Measurements from ENCODE around the gene NYAP1. TPM values are rescaled to one million over a fixed set of nuclear protein-coding genes. Genes with fewer than 3 reads are reported as not detected.

The NYAP1 gene
- total RNA-seq, 1 donor from 2014 or later = 0.38 TPM

DNA sequence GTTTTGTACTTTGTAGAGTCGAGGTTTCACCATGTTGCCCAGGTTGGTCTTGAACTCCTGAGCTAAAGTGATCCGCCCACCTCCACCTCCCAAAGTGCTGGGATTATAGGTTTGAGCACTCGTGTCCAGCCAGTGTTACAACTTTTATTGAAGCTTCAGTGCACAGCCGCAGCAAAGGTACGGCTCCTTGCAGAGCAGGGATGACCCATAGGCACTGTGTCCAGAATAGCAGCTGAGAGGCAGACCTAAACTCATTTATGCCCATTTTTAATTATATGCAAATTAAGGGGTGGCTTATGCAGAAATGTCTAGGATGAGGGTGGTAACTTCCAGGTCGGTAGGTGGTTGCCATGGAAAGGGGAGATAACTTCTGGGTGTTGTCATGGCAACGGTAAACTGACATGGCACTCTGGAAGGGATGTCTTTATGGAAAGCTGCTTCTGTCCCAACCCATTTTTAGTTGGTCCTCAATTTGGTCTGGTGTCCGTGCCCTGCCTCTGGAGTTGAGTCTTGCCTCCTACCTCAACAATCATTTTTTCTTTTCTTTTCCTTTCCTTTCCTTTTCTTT, 22.7 kb downstream of the NYAP1 start:
- Histone ChIP-seq H3K27me3 (ENCODE audit: low read depth) (peaks cover 29% of the 10 kb centered on the region), H3K36me3 (no peaks in the 10 kb centered on the region), H3K4me1 (no peaks in the 10 kb centered on the region), H3K9me3 (replicated peaks) (no peaks in the 10 kb centered on the region), H3K4me3 (no peak overlapping the region), H3K27ac (replicated peaks) (no peak overlapping the region)
- intact Hi-C loops (cut with micrococcal nuclease) = no loop called here
- no peak for DNase-seq
- TF ChIP-seq, protein P1, sequence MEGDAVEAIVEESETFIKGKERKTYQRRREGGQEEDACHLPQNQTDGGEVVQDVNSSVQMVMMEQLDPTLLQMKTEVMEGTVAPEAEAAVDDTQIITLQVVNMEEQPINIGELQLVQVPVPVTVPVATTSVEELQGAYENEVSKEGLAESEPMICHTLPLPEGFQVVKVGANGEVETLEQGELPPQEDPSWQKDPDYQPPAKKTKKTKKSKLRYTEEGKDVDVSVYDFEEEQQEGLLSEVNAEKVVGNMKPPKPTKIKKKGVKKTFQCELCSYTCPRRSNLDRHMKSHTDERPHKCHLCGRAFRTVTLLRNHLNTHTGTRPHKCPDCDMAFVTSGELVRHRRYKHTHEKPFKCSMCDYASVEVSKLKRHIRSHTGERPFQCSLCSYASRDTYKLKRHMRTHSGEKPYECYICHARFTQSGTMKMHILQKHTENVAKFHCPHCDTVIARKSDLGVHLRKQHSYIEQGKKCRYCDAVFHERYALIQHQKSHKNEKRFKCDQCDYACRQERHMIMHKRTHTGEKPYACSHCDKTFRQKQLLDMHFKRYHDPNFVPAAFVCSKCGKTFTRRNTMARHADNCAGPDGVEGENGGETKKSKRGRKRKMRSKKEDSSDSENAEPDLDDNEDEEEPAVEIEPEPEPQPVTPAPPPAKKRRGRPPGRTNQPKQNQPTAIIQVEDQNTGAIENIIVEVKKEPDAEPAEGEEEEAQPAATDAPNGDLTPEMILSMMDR (IDR thresholded peaks at IDR 0.05; ENCODE audit: borderline replicate concordance) = no peak

DNA sequence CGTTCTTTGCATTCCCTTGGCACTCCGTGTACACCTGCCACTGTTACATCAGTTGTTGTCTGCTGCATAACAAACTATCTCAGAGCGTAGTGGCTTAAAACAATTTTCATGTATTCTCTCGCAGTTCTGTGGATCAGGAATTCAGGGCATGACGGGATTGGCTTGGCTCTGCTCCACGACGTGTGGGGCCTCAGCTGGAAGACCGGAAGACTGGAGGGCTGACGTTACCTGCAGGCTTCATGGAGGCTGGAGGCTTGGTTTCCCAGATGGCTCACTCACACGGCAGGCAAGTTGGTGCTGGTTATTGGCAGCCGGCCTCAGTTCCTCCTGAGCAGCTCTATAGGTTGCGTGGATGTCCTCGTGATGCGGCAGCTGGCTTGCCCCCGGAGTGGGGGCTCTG, 25.5 kb downstream of the NYAP1 start:
- Histone ChIP-seq H3K4me1 (no peaks in the 10 kb centered on the region), H3K4me3 (no peak overlapping the region), H3K9me3 (replicated peaks) (no peaks in the 10 kb centered on the region), H3K27ac (replicated peaks) (no peak overlapping the region), H3K27me3 (ENCODE audit: low read depth) (peaks cover 29% of the 10 kb centered on the region), H3K36me3 (no peaks in the 10 kb centered on the region)
- TF ChIP-seq, protein P1 (IDR thresholded peaks at IDR 0.05; ENCODE audit: borderline replicate concordance) = no peak
- intact Hi-C loops (cut with micrococcal nuclease) = no loop called here
- no peak for DNase-seq

DNA sequence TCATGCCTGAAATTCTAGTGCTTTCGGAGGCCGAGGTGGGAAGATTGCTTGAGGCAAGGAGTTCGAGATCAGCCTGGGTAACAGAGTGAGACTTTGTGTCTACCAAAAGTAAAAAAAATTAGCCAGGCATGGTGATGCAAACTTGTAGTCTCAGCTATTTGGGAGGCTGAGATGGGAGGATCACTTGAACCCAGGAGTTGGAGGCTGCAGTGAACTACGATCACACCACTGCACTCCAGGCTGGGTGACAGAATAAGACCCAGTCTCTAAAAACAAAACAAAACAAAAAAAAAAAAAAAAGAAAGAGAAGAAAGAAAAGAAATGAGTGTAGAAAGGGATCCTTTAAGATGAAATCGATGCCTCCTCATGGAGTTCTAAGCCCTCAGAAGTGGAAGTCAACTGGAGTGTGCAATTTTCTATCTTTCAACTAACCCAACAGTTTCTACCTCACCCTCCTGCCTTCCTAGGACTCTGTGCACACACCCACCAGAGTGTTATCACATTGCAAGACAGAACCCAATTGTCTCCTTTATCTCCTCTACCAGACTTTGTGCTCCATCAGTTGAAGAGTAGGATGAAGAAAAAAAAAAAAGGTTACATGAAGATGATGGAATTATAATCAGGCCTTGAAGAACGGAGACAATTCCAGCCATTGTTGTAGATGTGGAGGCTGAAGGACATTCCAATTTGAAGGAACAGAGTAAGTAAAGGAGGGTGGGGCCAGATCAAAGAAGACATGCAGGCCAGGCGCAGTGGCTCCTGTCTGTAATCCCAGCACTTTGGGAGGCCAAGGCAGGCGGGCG, 26.9 kb downstream of the NYAP1 start:
- no peak for DNase-seq
- TF ChIP-seq, protein P1 (IDR thresholded peaks at IDR 0.05; ENCODE audit: borderline replicate concordance) = no peak
- H3K4me3 ChIP-seq = no peak overlapping the region
- no peaks in the 10 kb centered on the region for H3K4me1 ChIP-seq
- intact Hi-C loops (cut with micrococcal nuclease) = no loop called here
- H3K9me3 ChIP-seq (replicated peaks) = no peaks in the 10 kb centered on the region
- peaks cover 29% of the 10 kb centered on the region for H3K27me3 ChIP-seq (ENCODE audit: low read depth)
- no peaks in the 10 kb centered on the region for H3K36me3 ChIP-seq
- no peak overlapping the region for H3K27ac ChIP-seq (replicated peaks)

DNA sequence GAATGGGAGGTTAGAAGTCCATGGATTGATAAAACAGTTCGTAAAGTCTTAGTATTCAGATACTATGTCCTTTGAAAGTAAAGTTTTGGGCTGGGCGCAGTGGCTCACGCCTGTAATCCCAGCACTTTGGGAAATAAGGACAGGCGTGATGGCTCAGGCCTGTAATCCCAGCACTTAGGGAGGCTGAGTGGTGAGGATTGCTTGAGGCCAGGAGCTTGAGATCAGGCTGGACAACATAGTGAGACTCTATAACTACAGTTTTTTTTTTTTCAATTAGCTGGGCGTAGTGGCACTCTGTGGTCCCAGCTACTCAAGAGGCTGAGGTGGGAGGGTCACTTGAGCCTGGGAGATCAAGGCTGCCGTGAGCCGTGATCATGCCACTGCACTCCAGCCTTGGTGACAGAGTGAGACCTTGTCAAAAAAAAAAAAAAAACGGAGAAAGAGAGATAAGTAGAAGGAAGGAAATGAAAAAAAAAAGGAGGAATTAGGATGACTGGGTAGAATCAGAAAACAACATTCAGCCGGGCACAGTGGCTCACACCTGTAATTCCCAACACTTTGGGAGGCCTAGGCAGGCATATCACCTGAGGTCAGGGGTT, 29.6 kb downstream of the NYAP1 start:
- Histone ChIP-seq H3K4me3 (no peak overlapping the region), H3K9me3 (replicated peaks) (no peaks in the 10 kb centered on the region), H3K36me3 (no peaks in the 10 kb centered on the region), H3K27me3 (ENCODE audit: low read depth) (peaks cover 16% of the 10 kb centered on the region), H3K4me1 (no peaks in the 10 kb centered on the region), H3K27ac (replicated peaks) (no peak overlapping the region)
- intact Hi-C loops (cut with micrococcal nuclease) = no loop called here
- DNase-seq = no peak
- TF ChIP-seq, protein P1 (IDR thresholded peaks at IDR 0.05; ENCODE audit: borderline replicate concordance) = no peak

DNA sequence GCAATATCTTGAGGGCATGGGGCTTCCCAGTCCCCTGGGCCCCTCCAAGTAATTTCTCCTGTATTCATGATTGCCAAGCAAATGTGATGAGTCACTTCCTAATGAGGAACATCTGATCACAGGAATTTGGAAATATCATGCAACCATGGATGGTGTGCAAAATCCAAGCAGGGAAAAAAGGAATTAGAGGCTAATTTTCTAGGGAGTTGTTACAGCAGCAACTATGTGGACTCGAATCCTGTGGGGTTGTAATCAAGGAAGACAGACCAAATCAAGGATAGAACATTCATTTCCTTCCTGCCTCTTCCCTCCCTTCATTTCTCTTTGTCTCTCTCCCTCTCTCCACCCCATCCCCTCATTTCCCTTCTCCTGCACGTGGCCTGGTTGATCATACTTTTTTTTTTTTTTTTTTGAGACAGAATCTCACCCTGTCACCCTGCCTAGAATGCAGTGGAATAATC, 31.4 kb downstream of the NYAP1 start:
- Histone ChIP-seq H3K4me3 (no peak overlapping the region), H3K27me3 (ENCODE audit: low read depth) (no peaks in the 10 kb centered on the region), H3K36me3 (no peaks in the 10 kb centered on the region), H3K4me1 (no peaks in the 10 kb centered on the region), H3K27ac (replicated peaks) (no peak overlapping the region), H3K9me3 (replicated peaks) (no peaks in the 10 kb centered on the region)
- no peak for DNase-seq
- intact Hi-C loops (cut with micrococcal nuclease) = no loop called here
- TF ChIP-seq, protein P1 (IDR thresholded peaks at IDR 0.05; ENCODE audit: borderline replicate concordance) = no peak
